Karpas-422 (cell line): Measurements from ENCODE around the gene OSTM1. TPM values are rescaled to one million over a fixed set of nuclear protein-coding genes. Genes with fewer than 3 reads are reported as not detected.

ENCODE experiments used
- DNase-seq: peaks from one replicate; pipeline ENCODE4 v3.0.0-alpha.2; 2015
- H2AFZ ChIP-seq: fragments of 200-600 bp; sonication (generic); 2 replicates; pipeline ENCODE4 v1.6.1; 2014; ENCODE audit warnings: antibody characterized with exemption, low read length, mixed read lengths
- H3K27ac ChIP-seq: fragments of 200-600 bp; sonication (generic); 2 replicates; pipeline ENCODE4 v1.5.1; 2014; ENCODE audit warnings: mild to moderate bottlenecking, low read length, moderate library complexity
- H3K27me3 ChIP-seq: fragments of 200-600 bp; sonication (generic); 2 replicates; pipeline ENCODE4 v1.6.1; 2014; ENCODE audit warnings: low read length, mixed read lengths
- H3K36me3 ChIP-seq: fragments of 200-600 bp; sonication (generic); 2 replicates; pipeline ENCODE4 v1.6.1; 2014; ENCODE audit warnings: low read length, mixed read lengths; ENCODE audit not compliant: insufficient read depth
- H3K4me1 ChIP-seq: fragments of 200-600 bp; sonication (generic); 2 replicates; pipeline ENCODE4 v1.6.1; 2014; ENCODE audit warnings: mild to moderate bottlenecking, low read length, mixed read lengths
- H3K4me2 ChIP-seq: fragments of 200-600 bp; sonication (generic); 2 replicates; pipeline ENCODE4 v1.6.1; 2014; ENCODE audit warnings: low read length, low read depth, mild to moderate bottlenecking; ENCODE audit not compliant: poor library complexity, severe bottlenecking
- H3K4me3 ChIP-seq: fragments of 200-600 bp; sonication (generic); 2 replicates; pipeline ENCODE4 v1.5.1; 2014; ENCODE audit warnings: mild to moderate bottlenecking, antibody characterized with exemption, low read length, mixed read lengths
- H3K79me2 ChIP-seq: fragments of 200-600 bp; sonication (generic); 2 replicates; pipeline ENCODE4 v1.6.1; 2014; ENCODE audit warnings: mild to moderate bottlenecking, low read length, mixed read lengths
- H3K9ac ChIP-seq: fragments of 200-600 bp; sonication (generic); 2 replicates; pipeline ENCODE4 v1.6.0; 2014; ENCODE audit warnings: low read length
- H3K9me2 ChIP-seq: fragments of 200-600 bp; sonication (generic), shearing (Covaris generic); replicated peaks from 2 replicates; pipeline ENCODE4 v1.6.0; 2014; ENCODE audit warnings: mild to moderate bottlenecking, low read length, moderate library complexity; ENCODE audit not compliant: insufficient read depth
- H3K9me3 ChIP-seq: fragments of 300-700, 200-600 bp; sonication (generic); 2 replicates; pipeline ENCODE4 v1.6.1; 2014; ENCODE audit warnings: low read length, mixed read lengths
- H4K20me1 ChIP-seq: fragments of 200-600 bp; sonication (generic); 2 replicates; pipeline ENCODE4 v1.6.1; 2014; ENCODE audit warnings: mild to moderate bottlenecking, antibody characterized with exemption, low read length, low read depth; ENCODE audit not compliant: insufficient read depth
- total RNA-seq: library from RNA; depleted of rRNA; stranded (reverse); fragments of >200 nt; shearing (Covaris generic); gene quantifications from 2 replicates; pipeline ENCODE4 v1.2.3, GENCODE V29; 2014; ENCODE audit warnings: low replicate concordance

OSTM1 gene
- total RNA-seq, 1 experiment from 2014 or later = 60.3 TPM

DNA sequence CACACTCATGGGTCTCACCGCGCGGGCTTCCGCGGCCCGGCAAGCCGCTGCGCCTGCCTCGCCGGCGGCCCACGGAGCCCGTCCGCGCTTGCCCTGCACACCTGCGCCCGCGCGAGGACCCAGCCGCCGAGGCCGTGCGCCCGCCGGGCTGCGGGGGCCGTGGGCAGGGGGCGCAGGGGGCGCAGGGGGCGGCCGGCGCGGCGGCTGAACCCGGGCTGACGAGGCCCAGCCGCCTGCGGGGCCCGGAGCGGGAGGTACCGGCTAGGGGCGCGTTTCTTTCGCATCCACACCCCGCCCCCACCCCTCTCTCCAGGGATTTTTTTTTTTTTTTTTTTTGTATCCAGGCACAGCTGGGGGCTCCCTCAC is 43.8 kb upstream of the OSTM1 start:
- Histone ChIP-seq H3K9me3 (no peaks in the 10 kb centered on the region), H3K9me2 (no peaks in the 10 kb centered on the region), H3K4me3 (peak overlapping the region; percentile 79), H3K4me1 (peaks cover 28% of the 10 kb centered on the region), H3K27me3 (0 out of 2 replicates have a peak, but pooled peaks cover 3% of the 10 kb centered on the region), H3K27ac (no peak overlapping the region), H3K36me3 (no peaks in the 10 kb centered on the region), H3K79me2 (no peaks in the 10 kb centered on the region), H3K4me2 (peak overlapping the region; percentile 98), H4K20me1 (peaks cover 4% of the 10 kb centered on the region; the same call in 1 of the 2 replicates), H3K9ac (no peak overlapping the region; the same call in 1 of the 2 replicates), H2AFZ (no peak overlapping the region)
- DNase-seq = no peak

DNA sequence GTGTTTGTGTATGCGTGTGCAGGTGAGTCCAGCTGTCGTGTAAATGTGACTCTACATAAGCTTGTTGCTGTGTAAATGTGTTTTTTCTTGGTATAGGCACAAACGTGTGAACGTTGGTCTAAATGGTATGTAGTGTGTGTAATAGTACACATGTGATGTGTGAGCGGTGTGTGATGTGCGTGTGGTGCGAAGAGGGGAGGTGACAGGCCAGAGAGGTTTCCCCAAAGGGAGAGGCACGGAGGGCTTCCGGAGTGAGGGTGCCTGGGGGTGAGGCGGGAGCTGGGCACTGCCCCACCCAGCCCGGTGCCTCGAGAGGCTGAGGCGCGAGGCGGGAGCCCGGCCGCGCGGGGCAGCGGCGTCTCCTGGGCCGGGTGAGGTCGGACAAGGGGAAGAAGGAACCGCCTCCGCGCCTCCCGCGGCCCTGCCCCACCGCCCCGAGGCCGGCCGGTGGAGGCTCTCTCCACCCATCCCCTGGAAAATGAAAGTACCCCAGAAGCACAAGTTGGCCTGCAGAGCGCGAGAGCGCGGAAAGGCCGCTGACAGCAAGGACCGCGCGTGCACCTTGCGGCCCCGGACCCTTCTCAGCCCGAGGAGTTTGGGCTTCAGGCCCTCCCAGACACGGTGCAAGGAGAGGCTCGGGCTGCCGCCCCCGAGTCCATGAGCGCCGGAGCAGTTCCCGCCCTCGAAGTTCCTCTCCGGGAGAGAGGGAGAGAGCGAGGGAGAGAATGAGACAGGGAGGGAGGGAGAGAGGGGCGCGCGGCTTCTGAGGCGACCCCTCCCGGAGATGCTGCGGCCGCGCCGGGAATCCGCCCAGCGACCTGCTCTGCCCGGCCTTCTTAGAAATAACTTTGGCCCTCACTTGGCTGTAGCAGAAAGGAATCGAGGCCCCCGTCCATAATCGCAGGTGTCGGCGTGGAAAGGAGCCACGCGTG is 43.2 kb upstream of the OSTM1 start:
- peak; percentile 61 for DNase-seq
- Histone ChIP-seq H3K4me2 (peak overlapping the region; percentile 98), H3K4me3 (peak overlapping the region; percentile 79), H3K9me2 (no peaks in the 10 kb centered on the region), H3K27me3 (0 out of 2 replicates have a peak, but pooled peaks cover 3% of the 10 kb centered on the region), H2AFZ (peak overlapping the region; percentile 92), H3K9me3 (no peaks in the 10 kb centered on the region), H3K4me1 (peaks cover 28% of the 10 kb centered on the region), H3K27ac (no peak overlapping the region), H3K9ac (peak overlapping the region; percentile 61), H3K36me3 (no peaks in the 10 kb centered on the region), H4K20me1 (peaks cover 4% of the 10 kb centered on the region; the same call in 1 of the 2 replicates), H3K79me2 (no peaks in the 10 kb centered on the region)

DNA sequence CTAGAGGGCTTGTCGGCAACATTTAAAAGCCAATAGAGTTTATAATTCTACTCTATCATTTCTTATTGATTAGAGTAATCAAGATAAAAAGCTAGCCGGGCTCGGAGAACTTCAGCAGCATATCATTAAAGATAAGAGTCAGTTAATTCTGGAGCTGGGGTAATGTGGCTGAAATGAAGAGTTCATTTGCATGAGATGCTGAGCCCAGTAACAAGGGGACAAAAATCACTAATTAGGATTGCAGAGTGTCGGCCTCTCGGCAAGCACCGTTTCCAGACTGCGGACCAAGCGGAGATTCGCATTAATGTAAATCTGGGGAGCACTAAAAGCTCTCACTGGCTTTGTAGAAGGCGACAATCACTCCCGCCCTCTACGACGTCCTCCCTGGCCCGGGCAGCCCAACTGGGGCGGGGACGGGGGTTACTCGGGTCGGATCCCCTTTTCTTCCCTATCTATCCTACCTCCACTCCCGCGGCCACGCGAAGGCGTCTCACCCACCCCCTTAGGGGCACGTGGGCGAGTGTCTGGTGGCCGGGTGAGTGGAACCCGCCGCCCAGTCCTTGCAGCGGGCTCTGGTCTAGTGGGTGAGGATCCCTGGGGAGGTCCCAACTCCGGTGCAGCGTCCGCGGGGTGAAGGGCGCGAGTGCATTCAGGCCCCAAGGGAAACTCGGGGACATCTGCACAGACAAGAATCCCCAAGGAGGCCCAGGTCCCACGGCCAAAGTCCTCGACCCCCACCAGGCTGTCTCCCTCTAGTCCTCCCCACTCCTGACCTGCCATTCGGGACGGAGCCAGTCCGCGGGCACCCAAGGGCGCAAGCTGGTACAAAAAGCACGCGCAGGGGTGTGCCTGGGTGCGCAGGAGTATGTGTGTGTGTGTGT is 42.2 kb upstream of the OSTM1 start:
- peak; percentile 46 for DNase-seq
- Histone ChIP-seq H3K4me1 (peaks cover 28% of the 10 kb centered on the region), H3K36me3 (no peaks in the 10 kb centered on the region), H3K4me3 (peak overlapping the region; percentile 79), H3K4me2 (peak overlapping the region; percentile 98), H3K27me3 (0 out of 2 replicates have a peak, but pooled peaks cover 3% of the 10 kb centered on the region), H3K9ac (peak overlapping the region; percentile 61), H2AFZ (peak overlapping the region; percentile 92; the same call in 1 of the 2 replicates), H3K9me2 (no peaks in the 10 kb centered on the region), H4K20me1 (peaks cover 4% of the 10 kb centered on the region; the same call in 1 of the 2 replicates), H3K79me2 (no peaks in the 10 kb centered on the region), H3K9me3 (no peaks in the 10 kb centered on the region), H3K27ac (no peak overlapping the region)

GRCh38 chr6:108115598-108116058 is 41.1 kb upstream of the OSTM1 start:
- H3K4me1 ChIP-seq = peaks cover 28% of the 10 kb centered on the region
- H3K36me3 ChIP-seq = no peaks in the 10 kb centered on the region
- peak overlapping the region; percentile 98 for H3K4me2 ChIP-seq
- H3K9ac ChIP-seq = no peak overlapping the region
- no peaks in the 10 kb centered on the region for H3K9me2 ChIP-seq
- no peak overlapping the region for H2AFZ ChIP-seq
- DNase-seq = peak; percentile 63
- H3K9me3 ChIP-seq = no peaks in the 10 kb centered on the region
- no peaks in the 10 kb centered on the region for H3K79me2 ChIP-seq
- H3K4me3 ChIP-seq = no peak overlapping the region
- no peak overlapping the region for H3K27ac ChIP-seq
- H4K20me1 ChIP-seq = peaks cover 4% of the 10 kb centered on the region; the same call in 1 of the 2 replicates
- H3K27me3 ChIP-seq = 0 out of 2 replicates have a peak, but pooled peaks cover 3% of the 10 kb centered on the region

DNA sequence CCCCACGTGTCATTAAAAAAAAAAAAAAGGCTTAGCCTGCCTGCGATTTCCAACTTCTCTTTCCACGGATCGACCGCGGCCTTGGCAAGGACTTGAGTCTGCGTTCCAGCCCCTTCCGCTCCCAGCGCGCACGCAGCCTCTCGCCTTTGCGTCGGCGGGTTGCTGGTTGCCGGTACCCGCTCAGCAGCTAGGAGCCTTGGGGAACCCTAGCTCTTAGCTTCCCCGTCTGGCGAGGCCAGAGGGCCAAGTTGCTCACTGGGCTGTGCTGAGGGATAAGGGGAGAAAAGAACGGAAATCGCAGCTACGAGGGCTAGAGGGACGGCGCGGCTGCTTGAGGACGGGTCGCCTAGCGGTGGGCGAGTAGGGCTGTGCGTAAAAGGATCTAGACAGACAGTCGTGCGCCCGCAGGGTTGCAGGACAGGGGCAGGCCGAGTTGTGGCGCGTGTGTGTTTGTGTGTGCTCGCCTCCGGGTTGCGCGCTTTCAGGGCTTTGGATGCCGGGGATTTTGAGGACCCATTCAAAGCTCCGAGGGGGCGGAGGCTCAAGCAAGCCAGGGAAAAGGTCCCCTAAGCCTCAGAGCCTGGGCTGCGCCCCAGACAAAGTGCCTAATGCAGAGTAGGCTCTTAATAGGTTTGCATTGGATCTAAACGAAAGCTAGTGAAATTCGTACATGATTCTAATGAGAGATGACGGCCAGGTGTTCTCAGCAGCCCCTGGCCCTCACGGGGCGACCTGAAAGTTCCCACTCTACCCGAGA is 40.5 kb upstream of the OSTM1 start:
- peaks cover 4% of the 10 kb centered on the region; the same call in 1 of the 2 replicates for H4K20me1 ChIP-seq
- no peak overlapping the region for H3K27ac ChIP-seq
- no peak for DNase-seq
- H3K9ac ChIP-seq = no peak overlapping the region
- no peaks in the 10 kb centered on the region for H3K36me3 ChIP-seq
- no peak overlapping the region for H3K4me3 ChIP-seq
- no peaks in the 10 kb centered on the region for H3K9me3 ChIP-seq
- no peak overlapping the region for H3K4me2 ChIP-seq
- H3K4me1 ChIP-seq = peaks cover 28% of the 10 kb centered on the region
- no peak overlapping the region for H2AFZ ChIP-seq
- H3K27me3 ChIP-seq = 0 out of 2 replicates have a peak, but pooled peaks cover 3% of the 10 kb centered on the region
- H3K79me2 ChIP-seq = no peaks in the 10 kb centered on the region
- H3K9me2 ChIP-seq = no peaks in the 10 kb centered on the region

GRCh38 chr6:108113557-108114519 is 39.3 kb upstream of the OSTM1 start:
- Histone ChIP-seq H3K79me2 (no peaks in the 10 kb centered on the region), H3K9me2 (no peaks in the 10 kb centered on the region), H3K4me3 (no peak overlapping the region), H3K27me3 (0 out of 2 replicates have a peak, but pooled peaks cover 3% of the 10 kb centered on the region), H2AFZ (no peak overlapping the region), H3K27ac (no peak overlapping the region), H3K9me3 (no peaks in the 10 kb centered on the region), H3K4me1 (peaks cover 27% of the 10 kb centered on the region), H3K4me2 (no peak overlapping the region), H3K36me3 (no peaks in the 10 kb centered on the region), H4K20me1 (peaks cover 4% of the 10 kb centered on the region; the same call in 1 of the 2 replicates), H3K9ac (no peak overlapping the region)
- peak; percentile 81 for DNase-seq

DNA sequence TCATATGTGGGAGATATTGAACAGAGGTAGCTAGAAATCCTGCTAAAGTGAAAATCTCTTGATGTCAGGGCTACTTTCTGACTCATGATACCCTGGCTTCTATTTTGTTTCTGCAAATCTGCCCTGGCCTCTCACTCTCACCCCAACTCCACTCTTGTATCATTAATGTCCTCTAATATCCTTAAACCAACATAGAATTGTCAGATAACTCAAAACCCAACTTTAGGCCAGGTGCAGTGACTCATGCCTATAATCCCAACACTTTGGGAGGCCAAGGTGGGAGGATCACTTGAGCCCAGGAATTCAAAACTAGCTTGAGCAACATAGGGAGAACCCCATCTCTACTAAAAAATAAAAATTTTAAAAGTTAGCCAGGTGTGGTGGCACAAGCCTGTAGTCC is 33.8 kb upstream of the OSTM1 start:
- no peak overlapping the region for H3K4me3 ChIP-seq
- no peak overlapping the region for H3K4me2 ChIP-seq
- DNase-seq = no peak
- H3K9me2 ChIP-seq = no peaks in the 10 kb centered on the region
- H3K9me3 ChIP-seq = no peaks in the 10 kb centered on the region
- no peak overlapping the region for H3K27ac ChIP-seq
- no peak overlapping the region for H3K9ac ChIP-seq
- H3K36me3 ChIP-seq = no peaks in the 10 kb centered on the region
- H2AFZ ChIP-seq = no peak overlapping the region
- H3K79me2 ChIP-seq = no peaks in the 10 kb centered on the region
- H3K27me3 ChIP-seq = no peaks in the 10 kb centered on the region
- H4K20me1 ChIP-seq = no peaks in the 10 kb centered on the region
- H3K4me1 ChIP-seq = no peaks in the 10 kb centered on the region
